ENCODE data around the gene RYR2. TPM values are rescaled to one million over a fixed set of nuclear protein-coding genes. Genes with fewer than 3 reads are reported as not detected.

The RYR2 gene
- total RNA-seq, 2 donors from 2014 or later, result 14.2 to 17.1 TPM

DNA sequence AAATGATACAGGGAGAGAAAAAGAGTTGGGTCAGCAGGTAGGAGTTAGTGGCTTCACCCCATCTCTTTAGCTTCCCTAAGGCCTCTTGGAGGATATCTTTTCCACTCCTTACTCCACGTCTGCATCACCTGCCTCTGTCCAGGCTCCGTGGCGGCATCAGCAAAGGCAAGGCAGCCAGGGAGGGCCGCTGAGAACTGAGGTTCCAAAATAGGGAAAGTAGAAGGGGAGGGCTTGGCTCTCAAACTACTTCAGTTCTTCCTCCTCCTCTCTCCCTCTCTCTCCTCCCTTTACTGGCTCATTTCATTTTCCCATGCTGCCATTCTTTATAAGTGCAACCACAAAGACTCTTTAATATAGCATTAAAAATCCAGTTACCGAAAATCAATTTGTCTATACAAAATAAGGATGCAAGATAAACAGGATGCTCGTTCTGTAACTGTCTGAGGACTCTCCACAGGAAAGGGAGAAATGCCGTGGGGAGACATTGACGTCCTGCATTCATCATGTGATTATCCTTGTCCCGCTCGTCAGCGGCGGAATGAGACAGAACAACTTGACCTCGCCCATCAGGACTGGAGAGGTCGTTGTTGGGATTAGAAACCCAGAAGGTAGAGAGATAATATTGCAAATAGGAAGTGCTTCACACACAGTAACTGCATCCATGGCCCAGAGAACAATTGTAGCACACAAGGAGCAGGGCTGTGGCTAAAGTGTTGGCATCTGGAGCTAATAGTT is 34.7 kb upstream of the RYR2 start:
- Histone ChIP-seq H3K27ac (no peak overlapping the region), H3K4me3 (no peak overlapping the region), H3K36me3 (replicated peaks in 1 of 2; ENCODE audit: insufficient read depth in 1 of 2, low read depth in 2 of 2) (no peaks in the 10 kb centered on the region), H3K9me3 (no peaks in the 10 kb centered on the region), H3K27me3 (no peaks in the 10 kb centered on the region), H3K4me1 (peaks cover 4% of the 10 kb centered on the region)
- TF ChIP-seq, protein P1, sequence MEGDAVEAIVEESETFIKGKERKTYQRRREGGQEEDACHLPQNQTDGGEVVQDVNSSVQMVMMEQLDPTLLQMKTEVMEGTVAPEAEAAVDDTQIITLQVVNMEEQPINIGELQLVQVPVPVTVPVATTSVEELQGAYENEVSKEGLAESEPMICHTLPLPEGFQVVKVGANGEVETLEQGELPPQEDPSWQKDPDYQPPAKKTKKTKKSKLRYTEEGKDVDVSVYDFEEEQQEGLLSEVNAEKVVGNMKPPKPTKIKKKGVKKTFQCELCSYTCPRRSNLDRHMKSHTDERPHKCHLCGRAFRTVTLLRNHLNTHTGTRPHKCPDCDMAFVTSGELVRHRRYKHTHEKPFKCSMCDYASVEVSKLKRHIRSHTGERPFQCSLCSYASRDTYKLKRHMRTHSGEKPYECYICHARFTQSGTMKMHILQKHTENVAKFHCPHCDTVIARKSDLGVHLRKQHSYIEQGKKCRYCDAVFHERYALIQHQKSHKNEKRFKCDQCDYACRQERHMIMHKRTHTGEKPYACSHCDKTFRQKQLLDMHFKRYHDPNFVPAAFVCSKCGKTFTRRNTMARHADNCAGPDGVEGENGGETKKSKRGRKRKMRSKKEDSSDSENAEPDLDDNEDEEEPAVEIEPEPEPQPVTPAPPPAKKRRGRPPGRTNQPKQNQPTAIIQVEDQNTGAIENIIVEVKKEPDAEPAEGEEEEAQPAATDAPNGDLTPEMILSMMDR (IDR thresholded peaks at IDR 0.05), result no peak
- TF ChIP-seq POLR2A (IDR thresholded peaks at IDR 0.05), result no peak
- ATAC-seq (no peak), DNase-seq (no peak)
- 69 to 70% methylated on average over 14 of the region's 14 CpGs for WGBS, 2 donors
- intact Hi-C loops (cut with DNase I), result no loop called here

DNA sequence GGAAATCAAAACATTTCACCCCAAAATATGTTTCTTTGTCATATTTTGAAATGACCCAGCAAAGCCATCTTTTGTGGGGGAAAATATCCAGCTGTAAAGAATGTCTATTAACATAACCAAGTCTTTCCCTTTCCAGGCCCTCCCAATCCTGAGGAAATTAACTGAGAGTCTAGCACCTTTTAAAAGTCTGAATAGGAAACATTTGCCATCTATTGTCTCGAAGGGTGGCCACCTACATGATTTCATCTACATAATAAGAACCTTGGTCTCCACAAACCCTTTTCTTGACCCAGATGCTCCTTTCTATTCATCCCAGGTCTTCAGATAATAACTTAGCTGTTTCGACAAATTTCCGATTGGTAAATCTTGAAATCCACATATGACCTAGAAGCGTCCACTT is 32.4 kb upstream of the RYR2 start:
- Histone ChIP-seq H3K36me3 (replicated peaks in 1 of 2; ENCODE audit: insufficient read depth in 1 of 2, low read depth in 2 of 2) (no peaks in the 10 kb centered on the region), H3K4me3 (no peak overlapping the region), H3K4me1 (peaks cover 19% of the 10 kb centered on the region), H3K27me3 (no peaks in the 10 kb centered on the region), H3K9me3 (no peaks in the 10 kb centered on the region), H3K27ac (no peak overlapping the region)
- WGBS, 2 donors, result 87 to 92% methylated on average over 4 of the region's 4 CpGs
- ATAC-seq (no peak), DNase-seq (no peak)
- intact Hi-C loops (cut with DNase I), result no loop called here
- TF ChIP-seq, protein P1 (IDR thresholded peaks at IDR 0.05), result no peak
- no peak for TF ChIP-seq POLR2A (IDR thresholded peaks at IDR 0.05)

DNA sequence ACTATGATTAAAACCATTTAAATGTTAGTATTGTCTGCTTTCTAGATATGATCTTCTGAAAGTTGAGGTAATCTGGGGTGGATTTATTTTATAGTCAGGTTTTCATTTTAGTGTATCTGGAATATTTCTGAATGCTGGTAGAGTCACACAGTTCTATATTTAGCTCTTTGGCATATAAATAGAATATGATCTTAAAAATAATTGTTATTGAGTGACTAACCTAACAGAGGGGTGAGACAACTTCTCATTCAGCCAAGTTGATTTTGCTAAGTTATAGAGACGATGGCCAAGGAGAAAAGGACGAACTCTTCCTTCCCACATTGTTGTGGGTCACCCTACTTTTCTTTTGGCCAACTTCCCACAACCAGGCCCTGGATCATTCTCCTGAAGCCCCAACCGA is 30.6 kb upstream of the RYR2 start:
- peaks cover 19% of the 10 kb centered on the region for H3K4me1 ChIP-seq
- H3K27ac ChIP-seq, result no peak overlapping the region
- no peaks in the 10 kb centered on the region for H3K36me3 ChIP-seq (replicated peaks in 1 of 2; ENCODE audit: insufficient read depth in 1 of 2, low read depth in 2 of 2)
- WGBS, 2 donors, result 82 to 89% methylated on average over 3 of the region's 3 CpGs
- ATAC-seq (no peak), DNase-seq (no peak)
- intact Hi-C loops (cut with DNase I), result no loop called here
- TF ChIP-seq, protein P1 (IDR thresholded peaks at IDR 0.05), result no peak
- no peaks in the 10 kb centered on the region for H3K9me3 ChIP-seq
- H3K4me3 ChIP-seq, result no peak overlapping the region
- H3K27me3 ChIP-seq, result no peaks in the 10 kb centered on the region

DNA sequence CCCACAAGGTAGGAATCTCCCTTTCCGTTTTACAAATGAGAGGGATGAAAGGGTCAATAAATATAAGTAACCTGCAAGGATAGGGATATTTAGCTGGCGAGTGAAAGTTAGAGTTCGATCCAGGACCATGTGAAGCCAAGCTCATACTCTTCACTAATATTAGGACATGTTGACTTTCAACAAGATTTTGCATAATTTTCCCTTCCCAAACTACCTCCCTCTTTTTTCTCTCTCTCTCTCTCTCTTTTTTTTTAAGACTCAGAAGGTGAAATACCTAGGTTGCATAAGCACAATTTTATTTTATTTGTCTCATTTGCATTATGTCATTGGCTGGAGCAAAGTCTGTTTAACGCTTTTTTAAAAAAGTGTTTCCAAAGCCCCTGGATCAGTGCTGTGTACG is 29.6 kb upstream of the RYR2 start:
- no peaks in the 10 kb centered on the region for H3K36me3 ChIP-seq (replicated peaks in 1 of 2; ENCODE audit: insufficient read depth in 1 of 2, low read depth in 2 of 2)
- WGBS, 2 donors, result 68 to 74% methylated on average over 5 of the region's 5 CpGs
- peaks cover 19% of the 10 kb centered on the region for H3K4me1 ChIP-seq
- ATAC-seq (no peak), DNase-seq (no peak)
- no peaks in the 10 kb centered on the region for H3K27me3 ChIP-seq
- TF ChIP-seq, protein P1 (IDR thresholded peaks at IDR 0.05), result no peak
- TF ChIP-seq POLR2A (IDR thresholded peaks at IDR 0.05), result no peak
- no peak overlapping the region for H3K4me3 ChIP-seq
- intact Hi-C loops (cut with DNase I), result no loop called here
- H3K27ac ChIP-seq, result peak overlapping the region; percentile 59 to 81 (median 72)
- H3K9me3 ChIP-seq, result no peaks in the 10 kb centered on the region
